Dedifferentiated amniotic fluid mesenchymal stem cell (primary cell): ENCODE measurements around the gene PCK2.

ENCODE experiments used
- DNase-seq: peaks from one replicate; pipeline ENCODE4 v3.0.0-alpha.2; 2016; ENCODE audit errors: extremely low spot score

PCK2 gene

DNA sequence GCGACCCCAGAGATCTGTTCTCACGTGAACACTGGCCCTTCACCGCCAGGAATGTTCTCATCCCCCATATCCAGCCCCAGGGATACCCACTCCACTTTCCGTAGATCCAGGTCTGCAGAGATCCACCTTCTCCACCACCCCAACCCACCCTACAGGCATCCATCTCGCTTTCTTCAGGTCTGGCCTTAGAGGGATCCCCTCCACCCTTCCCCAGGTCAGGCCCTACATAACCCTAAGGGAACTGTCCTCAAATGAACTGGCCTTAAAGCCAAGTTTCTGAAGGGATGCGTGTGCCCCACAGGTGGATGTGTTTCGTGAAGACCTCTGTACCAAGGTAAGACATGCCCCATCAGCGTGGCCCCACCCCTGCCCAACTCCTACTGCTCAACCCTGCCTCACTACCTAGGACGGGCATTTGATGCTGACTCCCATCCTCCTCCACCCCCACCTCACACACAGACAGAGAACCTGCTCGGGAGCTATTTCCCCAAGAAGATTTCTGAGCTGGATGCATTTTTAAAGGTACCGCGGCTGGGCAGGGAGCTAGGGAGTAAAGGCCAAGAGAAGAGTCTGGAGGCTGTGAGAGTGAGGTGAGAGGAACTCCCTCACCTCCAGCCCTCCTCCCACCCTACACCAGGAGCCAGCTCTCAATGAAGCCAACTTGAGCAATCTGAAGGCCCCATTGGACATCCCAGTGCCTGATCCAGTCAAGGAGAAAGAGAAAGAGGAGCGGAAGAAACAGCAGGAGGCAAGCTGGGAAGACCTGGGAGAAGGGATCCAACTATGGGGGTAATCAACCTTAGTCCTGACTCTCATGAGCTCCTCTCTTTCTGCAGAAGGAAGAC lies 42.8 kb downstream of the PCK2 start:
- no peak for DNase-seq

GRCh38 chr14:24137529-24138395 lies 43.7 kb downstream of the PCK2 start:
- no peak for DNase-seq

DNA sequence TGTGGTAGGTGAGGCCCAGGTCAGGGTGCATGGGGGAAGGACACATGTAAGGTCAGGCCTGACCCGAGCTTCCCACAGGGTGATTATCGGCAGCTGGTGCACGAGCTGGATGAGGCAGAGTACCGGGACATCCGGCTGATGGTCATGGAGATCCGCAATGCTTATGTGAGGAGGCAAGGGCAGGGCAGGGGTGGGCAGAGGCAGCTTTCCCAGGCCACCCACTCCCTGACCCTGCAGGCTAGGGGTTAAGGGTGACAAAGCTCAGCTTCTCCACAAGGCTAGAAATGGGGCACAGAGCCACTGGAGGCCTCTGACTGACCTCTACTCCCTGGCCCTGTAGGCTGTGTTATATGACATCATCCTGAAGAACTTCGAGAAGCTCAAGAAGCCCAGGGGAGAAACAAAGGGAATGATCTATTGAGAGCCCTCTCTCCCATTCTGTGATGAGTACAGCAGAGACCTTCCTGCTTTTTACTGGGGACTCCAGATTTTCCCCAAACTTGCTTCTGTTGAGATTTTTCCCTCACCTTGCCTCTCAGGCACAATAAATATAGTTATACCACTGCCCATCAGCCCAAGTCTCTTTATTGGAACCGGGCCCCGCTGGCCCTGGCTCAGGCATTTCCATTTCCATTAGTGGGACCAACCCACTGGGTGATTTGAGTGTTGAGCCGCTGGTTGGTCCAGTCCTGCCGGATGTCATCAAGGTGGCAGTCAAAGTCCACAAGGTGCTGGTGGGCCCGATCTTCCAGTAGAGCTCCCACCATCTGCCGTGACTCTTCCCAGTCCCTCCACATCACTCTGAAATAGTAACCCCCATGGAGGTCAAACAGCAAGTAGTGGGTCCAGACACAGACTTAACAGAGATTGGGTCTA lies 44.5 kb downstream of the PCK2 start:
- no peak for DNase-seq

- no peak for DNase-seq
Measured at GRCh38 chr14:24139272-24139934, 45.3 kb downstream of the PCK2 start.

DNA sequence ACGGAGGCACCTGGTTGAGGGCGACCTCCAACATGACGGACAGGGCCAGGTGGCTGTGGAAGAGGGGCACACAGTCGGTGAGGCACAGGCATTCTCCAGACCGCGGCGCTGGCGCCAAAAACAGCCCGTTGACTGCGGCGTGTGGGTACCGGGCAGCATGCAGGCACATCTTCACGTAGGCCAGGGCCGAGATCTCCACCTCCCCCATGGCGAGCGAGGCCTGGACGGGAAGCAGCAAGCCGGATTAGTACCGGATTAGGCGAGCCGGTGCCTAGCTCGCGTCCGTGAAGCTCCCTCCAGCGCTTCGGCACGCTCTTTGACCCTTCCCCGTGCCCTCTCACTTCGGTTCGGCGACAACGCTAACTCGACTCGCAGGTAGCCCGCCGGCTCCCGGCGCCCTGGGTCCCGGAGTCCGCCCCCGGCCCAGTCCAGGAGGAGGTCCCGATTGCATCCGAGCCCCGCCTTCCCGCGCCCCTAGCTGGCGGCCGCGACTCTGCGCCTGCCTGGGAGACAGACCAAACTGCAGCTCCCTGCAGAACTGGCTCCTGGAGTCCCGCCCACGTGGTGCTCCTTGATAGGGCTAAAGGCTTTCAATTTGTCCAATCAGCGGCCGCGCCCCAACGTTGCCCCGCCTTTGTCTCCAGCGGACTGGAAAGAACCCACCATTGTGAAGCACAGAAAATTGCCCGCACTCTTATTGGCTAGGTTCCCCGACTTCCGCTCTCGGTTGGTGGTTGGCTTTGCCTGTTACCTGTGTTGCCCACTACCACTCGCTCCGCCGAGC lies 47.2 kb downstream of the PCK2 start, which contains the start of gene EMC9:
TSS of gene EMC9 (minus strand) at position 495 of the 784 bp plus-strand sequence. CDS start at position 208, 287 bp downstream.
- peak; percentile 99 for DNase-seq

- no peak for DNase-seq
Measured at GRCh38 chr14:24143511-24143910, 49.4 kb downstream of the PCK2 start.

DNA sequence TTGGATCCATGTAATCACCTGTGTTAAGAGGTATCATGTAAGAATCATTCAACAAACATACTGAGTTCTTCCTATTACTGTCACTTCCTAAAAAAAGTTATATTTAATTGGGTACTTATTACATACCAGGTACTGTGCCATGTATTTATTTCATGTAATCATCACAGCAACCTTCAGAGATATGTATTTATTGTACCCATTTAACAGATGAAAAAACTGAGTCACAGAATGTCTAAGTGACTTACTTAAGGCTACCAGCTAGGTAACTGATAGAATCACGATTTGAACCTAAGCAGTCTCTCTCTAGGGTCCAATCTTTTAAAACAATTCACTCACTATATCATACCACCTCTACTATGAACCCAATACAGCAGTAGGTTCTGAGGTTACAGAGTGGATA lies 50.3 kb downstream of the PCK2 start:
- no peak for DNase-seq

- DNase-seq: no peak
Measured at GRCh38 chr14:24145219-24145618, 51.1 kb downstream of the PCK2 start.

DNA sequence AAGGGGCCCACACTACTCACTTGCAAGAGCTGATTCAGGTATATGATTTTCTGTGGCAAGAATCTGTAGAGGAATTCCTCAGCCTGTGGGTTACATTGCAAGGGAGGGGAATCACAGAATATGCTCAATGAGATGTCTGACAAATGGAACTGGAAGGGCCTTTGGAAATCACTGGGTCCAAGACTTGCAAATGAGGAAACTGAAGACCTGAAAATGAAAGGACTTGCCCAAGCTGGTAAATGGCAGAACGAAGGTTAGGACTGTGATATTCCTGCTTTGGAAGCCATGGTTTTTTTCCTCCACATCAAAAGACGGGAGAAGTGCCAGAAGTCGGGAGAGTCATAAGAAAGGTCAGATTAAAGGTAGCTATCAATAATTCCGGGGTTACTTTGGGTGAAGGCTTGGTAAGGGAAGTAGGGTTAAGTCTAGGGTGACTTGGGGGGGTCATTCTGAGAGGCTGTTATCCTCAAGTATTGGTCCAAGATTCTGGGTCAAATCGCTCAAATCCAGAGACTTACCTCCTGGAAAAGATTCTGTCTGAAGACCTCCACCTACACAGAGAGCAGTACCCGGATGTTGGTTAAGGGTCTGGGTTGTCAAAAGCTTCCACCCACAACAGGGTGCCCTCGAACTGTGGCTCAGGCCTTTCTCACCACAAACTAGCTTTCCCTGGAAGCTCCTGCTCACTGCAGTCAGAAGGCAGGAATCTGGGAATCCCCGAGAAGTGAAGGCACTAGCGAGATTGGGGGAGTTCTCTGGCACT lies 51.8 kb downstream of the PCK2 start:
- DNase-seq: no peak

- DNase-seq: peak; percentile 85
Measured at GRCh38 chr14:24146453-24146977, 52.4 kb downstream of the PCK2 start, which contains the start of gene PSME2. TSS of gene PSME2 (minus strand) at chr14:24146610. CDS start at chr14:24146581, 29 bp downstream.

- DNase-seq: peak; percentile 99
Measured at GRCh38 chr14:24146978-24147760, 53.1 kb downstream of the PCK2 start, which contains the start of gene RNF31. TSS of gene RNF31 (plus strand) at chr14:24147498. CDS start at chr14:24147699, 201 bp downstream.

GRCh38 chr14:24147761-24148428 lies 53.8 kb downstream of the PCK2 start:
- DNase-seq: no peak

- DNase-seq: no peak
Measured at GRCh38 chr14:24149302-24149969, 55.3 kb downstream of the PCK2 start.

DNA sequence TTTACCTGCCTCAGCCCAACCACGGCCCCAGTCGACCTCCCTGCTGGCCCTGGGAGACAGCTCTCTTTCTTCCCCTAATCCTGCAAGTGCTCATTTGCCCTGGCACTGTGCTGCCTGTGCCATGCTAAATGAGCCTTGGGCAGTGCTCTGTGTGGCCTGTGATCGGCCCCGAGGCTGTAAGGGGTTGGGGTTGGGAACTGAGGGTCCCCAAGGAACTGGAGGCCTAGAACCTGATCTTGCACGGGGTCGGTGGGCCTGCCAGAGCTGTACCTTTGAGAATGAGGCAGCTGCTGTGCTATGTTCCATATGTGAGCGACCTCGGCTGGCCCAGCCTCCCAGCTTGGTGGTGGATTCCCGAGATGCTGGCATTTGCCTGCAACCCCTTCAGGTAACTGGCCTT lies 56.0 kb downstream of the PCK2 start:
- DNase-seq: no peak

GRCh38 chr14:24150567-24150966 lies 56.5 kb downstream of the PCK2 start:
- no peak for DNase-seq

DNA sequence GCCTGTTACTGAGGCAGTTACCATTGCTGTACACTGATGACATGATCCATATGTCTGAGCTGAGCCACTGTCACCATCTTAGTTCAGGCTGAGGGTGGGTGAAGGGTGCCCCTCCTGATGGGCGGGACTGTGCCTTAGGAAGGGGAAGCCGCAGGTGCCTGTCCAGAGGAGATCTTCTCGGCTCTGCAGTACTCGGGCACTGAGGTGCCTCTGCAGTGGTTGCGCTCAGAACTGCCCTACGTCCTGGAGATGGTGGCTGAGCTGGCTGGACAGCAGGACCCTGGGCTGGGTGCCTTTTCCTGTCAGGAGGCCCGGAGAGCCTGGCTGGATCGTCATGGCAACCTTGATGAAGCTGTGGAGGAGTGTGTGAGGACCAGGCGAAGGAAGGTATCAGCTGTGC lies 56.9 kb downstream of the PCK2 start:
- DNase-seq: no peak

GRCh38 chr14:24151404-24152080 lies 57.4 kb downstream of the PCK2 start:
- no peak for DNase-seq
